Subcutaneous adipose tissue (tissue), 4 donors: ENCODE data around the gene PCNX2. TPM values are rescaled to one million over a fixed set of nuclear protein-coding genes. Genes with fewer than 3 reads are reported as not detected.

Experiments
- total RNA-seq, 4 donors: library from RNA; depleted of rRNA; stranded (reverse); fragments of >200 nt; gene quantifications; one replicate each; pipeline ENCODE4 v1.1.0, GENCODE V29; 2016
- TF ChIP-seq, protein P1 (sequence below): fragments of 450-650 bp; IDR thresholded peaks from one replicate; pipeline ENCODE4 v1.5.1; 2016; ENCODE audit warnings: low read depth, mild to moderate bottlenecking, control low read depth, antibody characterized with exemption, moderate library complexity

Gene PCNX2, protein sequence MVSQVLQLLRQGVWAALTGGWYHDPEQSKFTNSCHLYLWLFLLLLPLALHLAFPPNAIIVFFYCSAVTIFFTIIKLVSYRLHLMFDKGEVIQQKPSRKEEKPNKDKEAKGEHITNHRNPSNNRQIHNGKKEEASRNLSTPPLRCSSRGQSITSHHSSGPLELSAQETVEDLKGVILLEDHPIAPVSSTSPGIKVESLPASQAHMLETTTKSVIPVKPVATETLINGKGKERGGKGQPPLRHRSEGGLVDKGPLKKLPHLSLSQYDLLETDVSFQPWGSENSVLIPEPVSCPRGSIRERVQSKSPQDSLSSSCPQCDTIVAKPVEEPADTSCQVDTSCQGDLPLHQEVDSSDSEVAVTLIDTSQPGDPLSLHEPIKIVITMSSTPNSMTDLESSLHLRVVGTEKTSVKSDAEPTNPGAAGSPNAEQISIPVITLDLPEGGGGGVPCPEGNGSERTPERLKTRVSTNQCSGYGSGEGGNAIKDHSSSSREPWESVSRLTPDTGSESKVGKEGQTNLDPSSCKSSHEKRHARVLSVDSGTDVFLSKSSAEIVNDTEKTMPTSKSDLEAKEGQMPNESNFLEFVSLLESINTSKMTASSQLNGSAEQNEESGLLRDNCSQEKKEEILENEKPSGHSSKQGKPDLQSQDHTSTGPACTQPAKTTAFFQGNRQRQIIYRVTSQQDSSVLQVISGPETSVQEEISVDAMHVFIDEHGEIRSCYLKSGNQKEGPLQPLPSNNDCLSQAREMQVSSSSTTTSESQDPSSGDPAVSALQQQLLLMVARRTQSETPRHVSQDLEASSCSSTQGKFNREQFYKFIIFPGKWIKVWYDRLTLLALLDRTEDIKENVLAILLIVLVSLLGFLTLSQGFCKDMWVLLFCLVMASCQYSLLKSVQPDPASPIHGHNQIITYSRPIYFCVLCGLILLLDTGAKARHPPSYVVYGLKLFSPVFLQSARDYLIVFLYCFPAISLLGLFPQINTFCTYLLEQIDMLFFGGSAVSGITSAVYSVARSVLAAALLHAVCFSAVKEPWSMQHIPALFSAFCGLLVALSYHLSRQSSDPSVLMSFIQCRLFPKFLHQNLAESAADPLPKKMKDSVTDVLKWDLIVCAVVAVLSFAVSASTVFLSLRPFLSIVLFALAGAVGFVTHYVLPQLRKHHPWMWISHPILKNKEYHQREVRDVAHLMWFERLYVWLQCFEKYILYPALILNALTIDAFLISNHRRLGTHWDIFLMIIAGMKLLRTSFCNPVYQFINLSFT (N-terminal part only)
- total RNA-seq: 10 to 100 TPM; 13.0 to 33.1 (median 18.4) TPM

- TF ChIP-seq, protein P1, sequence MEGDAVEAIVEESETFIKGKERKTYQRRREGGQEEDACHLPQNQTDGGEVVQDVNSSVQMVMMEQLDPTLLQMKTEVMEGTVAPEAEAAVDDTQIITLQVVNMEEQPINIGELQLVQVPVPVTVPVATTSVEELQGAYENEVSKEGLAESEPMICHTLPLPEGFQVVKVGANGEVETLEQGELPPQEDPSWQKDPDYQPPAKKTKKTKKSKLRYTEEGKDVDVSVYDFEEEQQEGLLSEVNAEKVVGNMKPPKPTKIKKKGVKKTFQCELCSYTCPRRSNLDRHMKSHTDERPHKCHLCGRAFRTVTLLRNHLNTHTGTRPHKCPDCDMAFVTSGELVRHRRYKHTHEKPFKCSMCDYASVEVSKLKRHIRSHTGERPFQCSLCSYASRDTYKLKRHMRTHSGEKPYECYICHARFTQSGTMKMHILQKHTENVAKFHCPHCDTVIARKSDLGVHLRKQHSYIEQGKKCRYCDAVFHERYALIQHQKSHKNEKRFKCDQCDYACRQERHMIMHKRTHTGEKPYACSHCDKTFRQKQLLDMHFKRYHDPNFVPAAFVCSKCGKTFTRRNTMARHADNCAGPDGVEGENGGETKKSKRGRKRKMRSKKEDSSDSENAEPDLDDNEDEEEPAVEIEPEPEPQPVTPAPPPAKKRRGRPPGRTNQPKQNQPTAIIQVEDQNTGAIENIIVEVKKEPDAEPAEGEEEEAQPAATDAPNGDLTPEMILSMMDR: no peak
Observed at GRCh38 chr1:233295237-233295974, at the start of gene PCNX2. Gene PCNX2, minus strand, starts transcription at chr1:233295725. Its CDS starts 247 bp downstream, at chr1:233295478.

GRCh38 chr1:233343262-233343661 lies 47.7 kb upstream of the PCNX2 start:
- TF ChIP-seq, protein P1: no peak

- TF ChIP-seq, protein P1: no peak
Observed at GRCh38 chr1:233342086-233342485, 46.6 kb upstream of the PCNX2 start.

GRCh38 chr1:233340966-233341516 lies 45.5 kb upstream of the PCNX2 start:
- TF ChIP-seq, protein P1: no peak

- TF ChIP-seq, protein P1: no peak
Observed at GRCh38 chr1:233340031-233340555, 44.6 kb upstream of the PCNX2 start.

- TF ChIP-seq, protein P1: no peak
Observed at GRCh38 chr1:233338102-233338501, 42.6 kb upstream of the PCNX2 start.
